ENCODE data around the gene ZNF892.
"Not testable (repeated sequence)": the region's sequence is repeated elsewhere in the genome, so short reads cannot be mapped to it uniquely, and the experiment has no call there.

ZNF892 gene

DNA sequence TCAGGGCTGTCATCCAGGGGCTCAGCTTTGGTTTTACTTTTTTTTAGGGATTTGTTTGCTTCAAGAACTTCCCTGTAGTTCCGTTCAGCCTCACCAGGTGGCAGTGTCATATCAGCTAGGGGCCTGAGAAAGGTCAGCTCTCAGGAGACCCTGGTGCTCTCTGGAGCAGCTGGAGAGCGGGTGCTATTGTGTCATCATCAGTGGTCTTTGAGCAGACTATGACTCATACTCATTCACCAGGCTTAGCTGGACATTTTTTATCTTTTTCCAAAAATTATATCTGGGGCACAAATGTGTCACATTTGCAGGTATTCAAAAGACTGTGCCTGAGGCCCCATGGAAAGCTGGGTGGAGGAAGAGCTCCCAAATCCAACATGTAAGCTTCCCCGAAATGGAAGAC, 24.4 kb downstream of the ZNF892 start:
- DNase-seq = peak; percentile 75

DNA sequence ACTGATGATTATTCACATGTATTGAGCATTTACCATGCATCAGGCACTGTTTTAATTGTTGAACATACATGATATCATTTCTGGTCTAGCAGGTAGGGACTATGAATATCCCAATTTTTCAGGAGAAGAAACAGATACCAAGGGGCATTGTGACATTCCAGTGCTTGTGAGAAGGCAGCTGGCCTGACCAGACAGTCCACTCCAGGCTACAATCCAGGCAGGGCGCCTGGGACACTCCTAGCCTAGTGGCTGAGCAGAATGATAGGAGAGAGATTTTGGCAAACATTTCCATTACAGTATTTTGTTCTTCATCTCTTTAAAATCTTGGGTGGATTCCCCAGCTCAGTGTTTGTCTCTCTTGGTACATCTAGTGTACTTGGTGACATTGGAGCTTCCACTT, 24.9 kb downstream of the ZNF892 start:
- no peak for DNase-seq

DNA sequence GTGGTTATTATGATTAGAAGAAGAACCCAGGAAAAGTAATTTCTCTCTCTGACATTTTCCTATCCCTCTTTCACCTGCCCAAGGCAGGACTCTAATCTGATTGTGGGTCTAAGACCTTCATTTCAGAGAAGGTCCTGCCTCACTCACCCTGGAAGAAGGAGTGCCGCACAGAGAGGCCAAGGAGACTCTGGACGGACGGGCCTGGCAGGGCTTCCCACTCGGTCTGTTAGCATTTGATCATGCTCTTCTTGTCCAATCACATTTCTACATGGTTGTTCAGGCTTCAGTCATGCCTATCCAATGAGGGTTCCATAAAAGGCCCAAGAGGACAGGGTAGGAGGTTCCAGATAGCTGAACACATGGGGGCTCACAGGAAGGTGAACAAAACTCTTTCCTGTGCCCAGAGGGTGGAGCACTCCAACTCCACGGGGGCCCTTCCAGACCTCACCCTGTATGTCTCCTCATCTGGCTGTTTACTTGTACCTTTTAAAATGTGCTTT, 27.0 kb downstream of the ZNF892 start:
- DNase-seq = no peak

DNA sequence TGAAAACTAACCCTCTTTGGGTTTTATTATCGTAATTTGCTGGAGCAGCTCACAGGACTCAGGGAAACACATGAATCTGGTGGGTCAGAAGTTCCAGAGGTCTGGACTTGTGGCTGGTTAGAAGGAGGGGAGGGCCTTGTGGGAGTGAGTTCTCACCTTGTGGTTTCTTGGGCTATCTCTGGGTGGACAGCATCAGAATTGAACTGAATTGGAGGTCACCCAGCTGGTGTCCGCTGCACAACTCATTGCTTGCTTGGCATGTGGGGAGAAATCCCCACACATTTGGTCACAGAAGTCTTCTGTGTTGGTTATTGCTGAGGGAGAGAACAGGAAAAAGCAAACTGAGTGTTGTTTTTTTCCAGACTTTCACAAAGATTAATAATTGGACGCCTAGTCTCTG, 27.5 kb downstream of the ZNF892 start:
- DNase-seq = no peak

DNA sequence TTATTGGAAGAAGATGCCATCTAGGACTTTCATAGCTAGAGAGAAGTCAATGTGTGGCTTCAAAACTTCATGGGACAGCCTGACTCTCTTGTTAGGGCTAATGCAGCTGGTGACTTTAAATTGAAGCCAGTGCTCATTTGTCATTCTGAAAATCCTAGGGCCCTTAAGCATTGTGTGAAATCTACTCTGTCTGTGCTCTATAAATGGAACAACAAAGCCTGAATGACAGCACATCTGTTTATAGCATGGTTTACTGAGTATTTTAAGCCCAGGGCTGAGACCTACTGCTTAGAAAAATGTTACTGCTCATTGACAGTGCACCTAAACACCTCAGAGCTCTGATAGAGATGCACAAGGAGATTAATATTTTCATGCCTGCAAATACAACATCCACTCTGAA, 30.8 kb downstream of the ZNF892 start:
- no peak for DNase-seq

DNA sequence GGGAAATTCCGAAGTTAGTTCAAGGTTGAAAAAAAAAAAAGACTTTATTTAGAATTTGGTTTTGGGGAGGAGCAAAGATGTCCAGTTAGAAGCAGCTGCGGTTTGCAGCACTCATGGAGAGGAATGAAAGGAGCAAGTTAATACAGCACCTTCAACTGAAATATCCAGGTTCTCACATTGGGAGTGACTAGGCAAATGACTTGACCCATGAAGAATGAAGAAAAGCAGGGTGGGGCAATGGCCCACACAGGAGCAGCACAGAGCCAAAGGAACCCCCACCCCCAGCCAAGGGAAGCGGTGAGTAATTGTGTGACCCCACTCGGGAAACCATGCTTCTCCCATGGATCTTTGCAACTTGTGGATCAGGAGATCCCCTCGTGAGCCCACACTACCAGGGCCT, 32.8 kb downstream of the ZNF892 start:
- DNase-seq = no peak

DNA sequence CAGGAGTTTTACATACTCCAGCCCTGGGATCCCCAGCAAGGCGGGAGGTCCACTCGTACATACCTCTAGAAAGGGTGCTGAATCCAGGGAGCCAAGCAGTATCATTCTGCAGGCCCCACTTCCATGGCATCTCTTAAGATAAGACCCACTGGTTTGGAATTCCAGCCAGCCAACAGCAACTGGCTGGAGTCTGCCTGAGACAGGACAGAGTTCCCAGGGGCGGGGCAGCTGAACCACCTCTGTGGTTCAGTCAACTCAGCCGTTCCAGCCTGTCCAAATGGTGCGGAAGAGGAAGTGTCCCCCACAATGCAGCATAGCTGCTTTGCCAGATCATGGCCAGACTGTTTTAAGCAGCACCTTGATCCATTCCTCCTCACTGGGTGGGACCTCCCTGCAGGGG, 33.2 kb downstream of the ZNF892 start:
- DNase-seq = no peak

- not testable (repeated sequence) for DNase-seq
Observed at GRCh38 chr2:95242084-95242483, 34.8 kb downstream of the ZNF892 start.
